Dedifferentiated amniotic fluid mesenchymal stem cell (primary cell): ENCODE results near the gene PLK5.

Experiments used
- DNase-seq: peaks from one replicate; pipeline ENCODE4 v3.0.0-alpha.2; 2016; ENCODE audit errors: extremely low spot score

The PLK5 gene

GRCh38 chr19:1577090-1577928 lies 53.4 kb downstream of the PLK5 start:
- no peak for DNase-seq

GRCh38 chr19:1577929-1578618 lies 54.2 kb downstream of the PLK5 start:
- DNase-seq, result no peak

DNA sequence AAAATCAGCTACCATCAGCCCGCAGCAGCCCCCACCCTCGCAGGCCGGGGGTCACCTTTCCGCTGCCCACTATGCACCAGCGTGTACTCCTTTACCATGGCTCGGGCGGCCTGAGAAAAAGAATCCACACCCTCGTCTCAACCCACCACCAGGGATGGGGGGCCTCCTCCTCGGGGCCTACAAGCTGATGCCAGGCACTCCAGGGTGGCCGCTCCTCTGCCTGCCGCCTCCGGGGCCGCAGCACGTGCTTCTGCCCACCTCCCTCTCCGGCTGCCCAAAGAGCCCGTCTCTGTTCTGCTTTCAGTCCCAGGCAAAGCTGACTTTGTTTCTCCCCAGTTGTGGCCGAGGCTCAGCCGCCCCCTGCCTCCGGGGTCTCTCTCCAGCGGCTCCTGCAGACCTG lies 55.3 kb downstream of the PLK5 start:
- no peak for DNase-seq

DNA sequence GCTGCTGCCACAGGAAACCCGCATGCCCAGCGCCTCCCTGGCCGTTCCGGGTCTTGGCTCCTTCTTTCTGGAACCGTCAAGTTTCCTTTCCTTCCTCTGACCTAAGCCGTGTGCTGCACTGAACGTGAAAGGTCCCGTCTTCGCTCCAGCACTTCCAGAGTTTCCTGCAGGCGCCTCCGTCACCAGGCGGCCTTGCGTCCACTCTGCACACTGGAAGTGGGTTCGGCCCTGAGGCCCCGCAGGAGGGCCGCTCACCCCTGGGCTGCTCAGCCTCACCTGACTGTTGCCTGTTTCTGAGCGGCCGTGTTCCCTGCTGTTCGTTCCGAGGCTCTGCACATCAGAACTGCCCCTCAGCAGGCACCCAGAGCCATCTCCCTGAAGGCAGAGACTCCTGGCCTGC lies 56.5 kb downstream of the PLK5 start:
- no peak for DNase-seq

GRCh38 chr19:1580957-1581356 lies 57.1 kb downstream of the PLK5 start:
- DNase-seq, result no peak

DNA sequence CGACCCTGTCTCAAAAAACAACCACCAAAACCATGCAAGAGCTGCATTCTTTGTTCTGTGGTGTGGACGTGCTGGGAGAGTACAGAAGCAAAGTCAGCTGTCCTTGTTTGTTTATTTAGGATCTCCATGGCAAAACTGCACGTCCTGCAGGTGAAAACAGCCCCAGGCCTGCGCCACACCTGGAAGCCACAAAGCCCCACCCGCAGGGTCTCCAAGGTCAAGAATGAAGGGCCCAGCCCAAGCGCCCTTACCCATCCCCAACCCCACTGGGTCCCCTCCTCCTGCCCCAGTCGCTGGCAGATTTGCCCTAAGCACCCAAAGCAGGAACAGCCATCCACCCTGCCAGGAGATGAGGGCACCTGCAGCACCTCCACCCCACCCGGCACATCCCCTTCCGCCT lies 58.3 kb downstream of the PLK5 start:
- no peak for DNase-seq

- no peak for DNase-seq
Observed at GRCh38 chr19:1584500-1585242, 60.8 kb downstream of the PLK5 start.

DNA sequence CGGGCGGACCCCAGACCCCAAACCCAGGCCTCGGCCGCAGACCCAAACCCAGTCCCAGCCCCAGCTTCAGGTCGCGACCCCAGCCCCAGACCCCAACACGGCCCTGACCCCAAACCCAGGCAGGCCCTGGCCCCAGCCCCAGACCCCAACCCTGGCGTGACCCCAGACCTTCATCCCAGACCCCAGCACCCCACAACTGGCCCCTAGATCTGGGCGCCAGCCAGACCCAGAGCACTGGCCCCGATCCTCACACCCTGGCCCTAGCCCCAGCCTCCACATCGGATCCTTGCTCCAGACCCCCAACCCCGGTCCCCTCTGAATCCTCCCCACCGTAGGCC lies 61.3 kb downstream of the PLK5 start:
- DNase-seq, result no peak
